ENCODE data around the gene DCST2.

DCST2 gene

DNA sequence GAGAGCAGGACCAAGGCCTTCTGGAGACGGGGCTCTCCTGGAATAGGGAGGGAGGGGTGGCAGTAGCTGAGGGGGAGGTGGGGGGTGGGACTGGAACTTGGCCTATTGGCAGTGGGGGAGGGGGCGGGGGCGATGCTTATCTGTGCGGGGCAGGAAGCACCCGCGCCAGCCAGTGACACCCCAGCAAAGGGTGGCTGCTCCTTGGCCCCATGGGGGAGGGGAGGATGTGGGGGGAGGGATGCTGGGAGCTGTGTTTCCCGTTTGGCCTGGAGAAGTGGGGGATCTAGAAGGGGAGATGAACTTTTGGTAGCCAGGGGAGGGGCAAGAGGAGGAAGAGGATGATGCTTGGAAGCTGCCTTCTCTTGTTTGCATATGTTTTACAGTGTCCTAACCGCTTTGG, 19.9 kb downstream of the DCST2 start:
- TF ChIP-seq, protein P1, sequence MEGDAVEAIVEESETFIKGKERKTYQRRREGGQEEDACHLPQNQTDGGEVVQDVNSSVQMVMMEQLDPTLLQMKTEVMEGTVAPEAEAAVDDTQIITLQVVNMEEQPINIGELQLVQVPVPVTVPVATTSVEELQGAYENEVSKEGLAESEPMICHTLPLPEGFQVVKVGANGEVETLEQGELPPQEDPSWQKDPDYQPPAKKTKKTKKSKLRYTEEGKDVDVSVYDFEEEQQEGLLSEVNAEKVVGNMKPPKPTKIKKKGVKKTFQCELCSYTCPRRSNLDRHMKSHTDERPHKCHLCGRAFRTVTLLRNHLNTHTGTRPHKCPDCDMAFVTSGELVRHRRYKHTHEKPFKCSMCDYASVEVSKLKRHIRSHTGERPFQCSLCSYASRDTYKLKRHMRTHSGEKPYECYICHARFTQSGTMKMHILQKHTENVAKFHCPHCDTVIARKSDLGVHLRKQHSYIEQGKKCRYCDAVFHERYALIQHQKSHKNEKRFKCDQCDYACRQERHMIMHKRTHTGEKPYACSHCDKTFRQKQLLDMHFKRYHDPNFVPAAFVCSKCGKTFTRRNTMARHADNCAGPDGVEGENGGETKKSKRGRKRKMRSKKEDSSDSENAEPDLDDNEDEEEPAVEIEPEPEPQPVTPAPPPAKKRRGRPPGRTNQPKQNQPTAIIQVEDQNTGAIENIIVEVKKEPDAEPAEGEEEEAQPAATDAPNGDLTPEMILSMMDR (conservative IDR thresholded peaks at IDR 0.05), result no peak
- H3K27ac ChIP-seq, result peak overlapping the region; percentile 100

GRCh38 chr1:155012776-155013602, 20.6 kb downstream of the DCST2 start:
- TF ChIP-seq, protein P1 (conservative IDR thresholded peaks at IDR 0.05), result no peak
- H3K27ac ChIP-seq, result peak overlapping the region; percentile 100

- peak overlapping the region; percentile 100 for H3K27ac ChIP-seq
- TF ChIP-seq, protein P1 (conservative IDR thresholded peaks at IDR 0.05), result no peak
Observed at GRCh38 chr1:155012026-155012546, 21.5 kb downstream of the DCST2 start.

DNA sequence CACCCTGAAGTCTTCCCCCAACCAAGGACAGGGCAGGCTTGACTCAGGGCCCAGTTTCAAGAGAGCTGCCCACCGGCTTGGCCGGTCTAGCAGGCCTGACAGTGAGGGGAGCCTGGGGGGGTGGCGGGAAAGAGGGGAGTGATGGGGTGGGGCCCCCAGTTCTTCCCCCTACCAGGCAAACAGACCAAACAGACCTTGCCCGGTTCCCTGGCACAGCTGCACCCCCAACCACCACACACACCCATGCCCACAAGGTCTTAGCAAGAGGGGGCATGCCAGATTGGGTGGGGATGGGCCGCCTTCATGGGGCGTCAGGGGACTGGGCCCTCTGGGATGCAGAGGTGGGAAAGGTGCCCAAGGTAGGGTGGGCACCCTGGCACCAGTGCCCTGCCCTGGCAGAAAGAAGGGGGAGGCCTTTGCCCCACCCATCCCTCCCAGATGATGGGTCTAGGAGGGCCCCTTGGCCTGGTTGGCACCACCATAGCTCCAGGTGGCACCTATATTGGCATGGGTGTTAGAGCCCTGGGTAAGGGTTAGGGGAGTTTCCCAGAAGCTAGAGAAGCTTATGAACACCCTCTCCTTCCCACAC, 22.1 kb downstream of the DCST2 start:
- TF ChIP-seq, protein P1 (conservative IDR thresholded peaks at IDR 0.05), result no peak
- peak overlapping the region; percentile 100 for H3K27ac ChIP-seq

- peak overlapping the region; percentile 100 for H3K27ac ChIP-seq
- TF ChIP-seq, protein P1 (conservative IDR thresholded peaks at IDR 0.05), result no peak
Observed at GRCh38 chr1:155011004-155011416, 22.6 kb downstream of the DCST2 start.

DNA sequence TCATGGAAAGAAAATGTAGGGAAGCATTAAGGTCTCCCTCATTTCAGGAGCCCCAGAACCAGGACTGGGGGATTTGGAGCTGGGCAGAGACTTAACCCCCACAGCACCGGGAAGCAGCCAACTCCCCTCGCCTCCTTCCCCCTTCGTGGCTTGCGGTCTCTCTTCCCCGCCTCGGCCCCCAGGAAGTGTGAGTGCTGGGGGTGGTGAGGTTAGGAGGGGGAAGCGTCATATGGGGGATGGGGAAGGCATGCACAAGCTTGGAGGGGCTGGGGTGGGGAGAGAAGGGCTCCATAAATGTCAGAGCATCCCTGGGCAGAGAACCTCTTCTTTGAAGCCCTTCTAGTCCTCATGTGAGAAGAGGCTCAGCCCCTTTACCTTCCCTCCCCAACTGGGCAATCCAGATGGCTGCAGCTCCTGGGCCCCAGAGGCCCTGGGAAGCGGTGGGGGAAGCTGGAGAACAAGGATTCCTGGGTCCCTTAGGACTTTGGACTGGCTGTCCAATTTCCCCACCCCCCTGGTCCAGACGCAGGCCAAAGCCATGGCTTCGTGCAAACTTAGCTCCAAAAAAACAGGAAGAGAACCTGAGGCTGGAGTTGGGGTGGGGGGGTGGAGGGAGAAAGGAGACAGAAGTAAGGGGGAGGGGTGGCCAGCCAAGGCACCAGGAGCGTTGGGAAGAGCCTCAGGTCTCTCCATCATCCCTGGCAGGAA, 23.2 kb downstream of the DCST2 start:
- H3K27ac ChIP-seq, result peak overlapping the region; percentile 100

More for the DNA sequence above, 23.2 kb downstream of the DCST2 start:
- TF ChIP-seq, protein P1 (conservative IDR thresholded peaks at IDR 0.05), result no peak

Data from VCaP (cell line).